ENCODE measurements around the gene PALM.

The PALM gene

DNA sequence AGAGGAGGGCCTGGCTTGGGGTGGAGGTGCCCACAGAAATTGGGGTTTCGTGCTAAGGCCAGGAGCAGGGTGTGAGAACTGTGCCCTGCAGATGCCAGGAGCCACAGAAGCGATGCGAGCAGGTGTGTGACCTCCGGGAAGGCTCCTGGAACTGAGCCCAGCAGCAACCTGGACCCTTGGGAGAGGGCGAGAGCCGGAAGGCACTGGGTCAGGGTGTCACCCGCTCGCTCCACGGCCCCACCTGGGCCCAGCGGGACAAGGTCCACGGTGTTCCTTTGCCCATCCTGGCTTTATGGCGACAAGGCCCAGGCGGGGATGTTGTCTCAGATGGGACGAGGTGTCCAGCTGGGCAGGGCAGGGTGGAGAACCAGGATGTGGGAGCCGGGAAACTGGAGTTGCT is 46.3 kb downstream of the PALM start:
- Histone ChIP-seq H3K9me2 (replicated peaks; ENCODE audit: low read depth, low read length) (no peaks in the 10 kb centered on the region), H3K4me3 (ENCODE audit: low read length, poor library complexity, severe bottlenecking) (no peak overlapping the region), H3K79me2 (ENCODE audit: insufficient read depth, low read length) (no peaks in the 10 kb centered on the region), H3K4me2 (ENCODE audit: low read depth, low read length, poor library complexity, severe bottlenecking) (no peak overlapping the region), H3K27me3 (ENCODE audit: insufficient read depth, low read length, poor library complexity, severe bottlenecking) (no peaks in the 10 kb centered on the region), H3K4me1 (ENCODE audit: insufficient read depth, low read length, poor library complexity, severe bottlenecking) (no peaks in the 10 kb centered on the region), H3K9ac (ENCODE audit: low read depth, low read length, poor library complexity, severe bottlenecking) (no peak overlapping the region), H2AFZ (ENCODE audit: low read length) (no peak overlapping the region), H3F3A (ENCODE audit: low read depth) (no peaks in the 10 kb centered on the region), H3K36me3 (ENCODE audit: insufficient read depth, low read length) (no peaks in the 10 kb centered on the region), H4K20me1 (ENCODE audit: insufficient read depth, low read length, poor library complexity, severe bottlenecking) (no peaks in the 10 kb centered on the region), H3K9me3 (ENCODE audit: insufficient read depth, low read depth, low read length) (peaks cover 5% of the 10 kb centered on the region; the same call in 1 of the 2 replicates)
- TF ChIP-seq CTCF (conservative IDR thresholded peaks at IDR 0.05; ENCODE audit: low read length) (no peak), EZH2phosphoT487 (IDR thresholded peaks at IDR 0.05; ENCODE audit: borderline replicate concordance) (no peak)

DNA sequence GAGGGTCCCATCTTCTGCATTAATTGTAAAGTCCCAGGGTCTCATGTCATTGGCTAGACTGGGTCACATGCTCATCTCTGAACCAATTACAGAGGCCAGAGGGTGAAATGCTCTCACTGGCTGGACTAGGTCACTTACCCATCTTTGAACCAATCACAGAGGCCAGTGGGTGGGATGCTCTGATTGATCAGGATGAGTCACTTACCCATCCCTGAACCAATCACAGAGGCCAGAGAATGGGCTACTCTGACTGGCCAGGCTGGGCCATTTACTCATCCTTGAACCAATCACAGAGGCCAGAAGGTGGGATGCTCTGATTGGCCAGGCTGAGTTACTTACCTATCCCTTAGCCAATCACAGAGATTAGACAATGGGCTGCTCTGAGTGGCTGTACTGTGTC is 47.5 kb downstream of the PALM start:
- H3K4me2 ChIP-seq (ENCODE audit: low read depth, low read length, poor library complexity, severe bottlenecking), result no peak overlapping the region
- H3K79me2 ChIP-seq (ENCODE audit: insufficient read depth, low read length), result no peaks in the 10 kb centered on the region

DNA sequence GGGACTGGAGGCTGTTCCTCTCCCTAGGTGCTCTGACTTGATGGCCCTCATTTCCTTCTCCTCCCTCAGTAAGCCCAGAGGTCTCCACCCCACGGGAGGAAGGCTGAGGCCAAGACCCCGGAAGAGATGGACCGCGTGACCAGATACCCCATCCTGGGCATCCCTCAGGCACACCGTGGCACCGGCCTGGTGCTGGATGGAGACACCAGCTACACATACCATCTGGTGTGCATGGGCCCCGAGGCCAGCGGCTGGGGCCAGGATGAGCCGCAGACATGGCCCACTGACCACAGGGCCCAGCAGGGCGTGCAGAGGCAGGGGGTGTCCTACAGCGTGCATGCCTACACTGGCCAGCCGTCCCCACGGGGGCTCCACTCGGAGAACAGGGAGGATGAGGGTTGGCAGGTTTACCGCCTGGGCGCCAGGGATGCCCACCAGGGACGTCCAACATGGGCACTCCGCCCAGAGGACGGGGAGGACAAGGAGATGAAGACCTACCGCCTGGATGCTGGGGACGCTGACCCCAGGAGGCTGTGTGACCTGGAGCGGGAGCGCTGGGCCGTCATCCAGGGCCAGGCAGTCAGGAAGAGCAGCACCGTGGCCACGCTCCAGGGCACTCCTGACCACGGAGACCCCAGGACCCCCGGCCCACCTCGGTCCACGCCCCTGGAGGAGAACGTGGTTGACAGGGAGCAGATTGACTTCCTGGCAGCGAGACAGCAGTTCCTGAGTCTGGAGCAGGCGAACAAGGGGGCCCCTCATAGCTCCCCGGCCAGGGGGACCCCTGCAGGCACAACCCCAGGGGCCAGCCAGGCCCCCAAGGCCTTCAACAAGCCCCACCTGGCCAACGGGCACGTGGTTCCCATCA is 48.3 kb downstream of the PALM start:
- H3K9me3 ChIP-seq (ENCODE audit: insufficient read depth, low read depth, low read length), result peaks cover 5% of the 10 kb centered on the region; the same call in 1 of the 2 replicates
- no peak overlapping the region for H2AFZ ChIP-seq (ENCODE audit: low read length)
- H4K20me1 ChIP-seq (ENCODE audit: insufficient read depth, low read length, poor library complexity, severe bottlenecking), result no peaks in the 10 kb centered on the region
- no peak overlapping the region for H3K4me3 ChIP-seq (ENCODE audit: low read length, poor library complexity, severe bottlenecking)
- no peaks in the 10 kb centered on the region for H3K36me3 ChIP-seq (ENCODE audit: insufficient read depth, low read length)
- no peak for TF ChIP-seq CTCF (conservative IDR thresholded peaks at IDR 0.05; ENCODE audit: low read length)
- H3F3A ChIP-seq (ENCODE audit: low read depth), result no peaks in the 10 kb centered on the region
- H3K4me2 ChIP-seq (ENCODE audit: low read depth, low read length, poor library complexity, severe bottlenecking), result no peak overlapping the region
- H3K4me1 ChIP-seq (ENCODE audit: insufficient read depth, low read length, poor library complexity, severe bottlenecking), result no peaks in the 10 kb centered on the region
- H3K9me2 ChIP-seq (replicated peaks; ENCODE audit: low read depth, low read length), result no peaks in the 10 kb centered on the region
- no peaks in the 10 kb centered on the region for H3K79me2 ChIP-seq (ENCODE audit: insufficient read depth, low read length)
- H3K9ac ChIP-seq (ENCODE audit: low read depth, low read length, poor library complexity, severe bottlenecking), result no peak overlapping the region
- H3K27me3 ChIP-seq (ENCODE audit: insufficient read depth, low read length, poor library complexity, severe bottlenecking), result no peaks in the 10 kb centered on the region

More for the DNA sequence above, 47.5 kb downstream of the PALM start:
- Histone ChIP-seq H3F3A (ENCODE audit: low read depth) (no peaks in the 10 kb centered on the region), H3K4me1 (ENCODE audit: insufficient read depth, low read length, poor library complexity, severe bottlenecking) (no peaks in the 10 kb centered on the region), H3K4me3 (ENCODE audit: low read length, poor library complexity, severe bottlenecking) (no peak overlapping the region), H3K9ac (ENCODE audit: low read depth, low read length, poor library complexity, severe bottlenecking) (no peak overlapping the region), H3K9me3 (ENCODE audit: insufficient read depth, low read depth, low read length) (peaks cover 5% of the 10 kb centered on the region; the same call in 1 of the 2 replicates), H3K27me3 (ENCODE audit: insufficient read depth, low read length, poor library complexity, severe bottlenecking) (no peaks in the 10 kb centered on the region), H3K36me3 (ENCODE audit: insufficient read depth, low read length) (no peaks in the 10 kb centered on the region), H4K20me1 (ENCODE audit: insufficient read depth, low read length, poor library complexity, severe bottlenecking) (no peaks in the 10 kb centered on the region), H3K9me2 (replicated peaks; ENCODE audit: low read depth, low read length) (no peaks in the 10 kb centered on the region), H2AFZ (ENCODE audit: low read length) (no peak overlapping the region)
- TF ChIP-seq CTCF (conservative IDR thresholded peaks at IDR 0.05; ENCODE audit: low read length) (no peak), EZH2phosphoT487 (IDR thresholded peaks at IDR 0.05; ENCODE audit: borderline replicate concordance) (no peak)
